Lung (tissue), 12 donors: ENCODE measurements around the gene PCDHGB2. TPM values are rescaled to one million over a fixed set of nuclear protein-coding genes. Genes with fewer than 3 reads are reported as not detected.

Experiments
- ATAC-seq: fragments of 200-7000 bp; cut with Tn5 transposase; one replicate; pipeline ENCODE4 v1.9.1; 2020; ENCODE audit warnings: moderate number of reproducible peaks; ENCODE audit not compliant: insufficient read depth, low FRiP score
- DNase-seq, 3 donors: peaks; one replicate each; pipeline ENCODE4 v3.0.0-alpha.2; 2013 to 2017
- H3K27ac ChIP-seq, 2 donors: one replicate each; pipeline ENCODE4 v1.5.1; 2013; ENCODE audit warnings: mild to moderate bottlenecking in 2 of 2, moderate library complexity in 2 of 2, control low read depth in 1 of 2, inconsistent platforms in 1 of 2, low read depth in 1 of 2, low read length in 1 of 2
- H3K27me3 ChIP-seq, 3 donors: one replicate each; pipeline ENCODE4 v1.5.1; 2013; ENCODE audit warnings: low read length in 2 of 3; ENCODE audit not compliant: control insufficient read depth in 3 of 3, insufficient read depth in 3 of 3
- H3K36me3 ChIP-seq, 4 donors: one replicate each; pipeline ENCODE4 v1.5.1; 2013; ENCODE audit warnings: low read length in 4 of 4, mild to moderate bottlenecking in 1 of 4, moderate library complexity in 1 of 4; ENCODE audit not compliant: control insufficient read depth in 4 of 4, insufficient read depth in 4 of 4
- H3K4me1 ChIP-seq, 5 donors: one replicate each; pipeline ENCODE4 v1.5.1; 2013; ENCODE audit warnings: low read length in 5 of 5, mild to moderate bottlenecking in 2 of 5, moderate library complexity in 1 of 5; ENCODE audit not compliant: control insufficient read depth in 5 of 5, insufficient read depth in 5 of 5
- H3K4me3 ChIP-seq: one replicate; pipeline ENCODE4 v1.5.1; 2013; ENCODE audit warnings: mild to moderate bottlenecking, control low read depth, moderate library complexity
- H3K9ac ChIP-seq, 2 donors: one replicate each; pipeline ENCODE4 v1.5.1; 2013; ENCODE audit warnings: low read length in 2 of 2, control low read depth in 1 of 2; ENCODE audit not compliant: insufficient read depth in 1 of 2
- H3K9me3 ChIP-seq, 4 donors: one replicate each; pipeline ENCODE4 v1.5.1; 2013; ENCODE audit warnings: low read length in 3 of 4, mild to moderate bottlenecking in 1 of 4, moderate library complexity in 1 of 4; ENCODE audit not compliant: control insufficient read depth in 4 of 4, insufficient read depth in 3 of 4
- CTCF ChIP-seq: IDR thresholded peaks from 2 replicates; pipeline ENCODE4 v1.5.1; 2012; ENCODE audit warnings: mild to moderate bottlenecking; ENCODE audit errors: control extremely low read depth, extremely low read depth
- WGBS, 2 donors: extraction: QIAGEN DNeasy Blood & Tissue Kit; methylation state at CpG; one replicate each; pipeline ENCODE4 v1.1.7; 2013; 5-methylcytosine and 5-hydroxymethylcytosine counted together
- polyA plus RNA-seq, 2 donors: library from polyadenylated mRNA; stranded (reverse); fragments of 200-250 nt; gene quantifications; one replicate each; pipeline ENCODE4 v1.2.1, GENCODE V29; 2013
- total RNA-seq, 2 donors: library from RNA; depleted of rRNA in 1 of 2; stranded (reverse); fragments of >200 nt in 1 of 2; gene quantifications; one replicate each; pipeline ENCODE4 v1.2.1, GENCODE V29; 2014 to 2021
- donor health status: control.
- donor health status: control.
- donor health status: Bipolar disorder and iron deficiency.
- donor health status: healthy.
- donor health status: DM: yes; HTN: yes; CAD: no.

PCDHGB2 gene
- total and polyA plus RNA-seq, 4 donors, result 0.28 to 10.1 (median 2.5) TPM

DNA sequence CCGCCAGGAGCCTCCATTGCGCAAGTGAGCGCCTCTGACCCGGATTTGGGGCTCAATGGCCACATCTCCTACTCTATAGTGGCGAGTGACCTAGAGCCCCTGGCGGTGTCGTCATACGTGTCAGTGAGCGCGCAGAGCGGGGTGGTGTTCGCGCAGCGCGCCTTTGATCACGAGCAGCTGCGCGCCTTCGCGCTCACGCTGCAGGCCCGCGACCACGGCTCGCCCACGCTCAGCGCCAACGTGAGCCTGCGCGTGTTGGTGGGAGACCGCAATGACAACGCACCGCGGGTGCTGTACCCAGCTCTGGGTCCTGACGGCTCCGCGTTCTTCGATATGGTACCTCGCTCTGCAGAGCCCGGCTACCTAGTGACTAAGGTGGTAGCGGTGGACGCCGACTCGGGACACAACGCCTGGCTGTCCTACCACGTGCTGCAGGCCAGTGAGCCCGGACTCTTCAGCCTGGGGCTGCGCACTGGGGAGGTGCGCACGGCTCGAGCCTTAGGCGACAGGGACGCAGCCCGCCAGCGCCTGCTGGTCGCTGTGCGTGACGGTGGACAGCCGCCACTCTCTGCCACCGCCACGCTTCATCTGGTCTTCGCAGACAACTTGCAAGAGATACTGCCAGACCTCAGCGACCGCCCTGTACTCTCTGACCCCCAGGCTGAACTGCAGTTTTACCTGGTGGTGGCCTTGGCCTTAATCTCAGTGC, 50.0 kb downstream of the PCDHGB2 start:
- DNase-seq, result no peak

GRCh38 chr5:141411575-141411974, 51.8 kb downstream of the PCDHGB2 start:
- 58 to 77% methylated on average over 3 of the region's 3 CpGs for WGBS, 2 donors
- Histone ChIP-seq H3K9ac (no peak overlapping the region), H3K9me3 (peaks cover 0 to 51% (median 31%) of the 10 kb centered on the region in 4 donors), H3K4me1 (peaks cover 0 to 2% (median 0%) of the 10 kb centered on the region in 5 donors), H3K27ac (no peak overlapping the region), H3K27me3 (peaks cover 0 to 7% (median 7%) of the 10 kb centered on the region in 3 donors), H3K36me3 (peaks cover 0 to 30% (median 0%) of the 10 kb centered on the region in 4 donors), H3K4me3 (no peak overlapping the region)
- ATAC-seq, result no peak
- TF ChIP-seq CTCF, result no peak
- no peak for DNase-seq

More for the DNA sequence above, 50.0 kb downstream of the PCDHGB2 start:
- Histone ChIP-seq H3K27ac (no peak overlapping the region), H3K36me3 (peaks cover 0 to 32% (median 0%) of the 10 kb centered on the region in 4 donors), H3K9me3 (peaks cover 0 to 56% (median 31%) of the 10 kb centered on the region in 4 donors), H3K4me1 (peaks cover 0 to 4% (median 0%) of the 10 kb centered on the region in 5 donors), H3K4me3 (no peak overlapping the region), H3K9ac (no peak overlapping the region), H3K27me3 (peaks cover 0 to 7% (median 7%) of the 10 kb centered on the region in 3 donors)
- no peak for ATAC-seq
- TF ChIP-seq CTCF, result no peak
- 26 to 27% methylated on average over 64 of the region's 64 CpGs for WGBS, 2 donors

Other genes with a start within 250 kb of the PCDHGB2 start
Only the 30 nearest of the 36 such genes appear.
- 1 to 10 TPM; 1.8 to 3.1 TPM for gene PCDHB9, start 172.8 kb upstream of the PCDHGB2 start, total RNA-seq
- under 1 TPM; 0.37 to 0.38 TPM for gene PCDHB9, start 172.8 kb upstream of the PCDHGB2 start, polyA plus RNA-seq
- gene PCDHB10, start 167.6 kb upstream of the PCDHGB2 start, total RNA-seq, result 1 to 10 TPM; 1.9 to 6.3 TPM
- gene PCDHB10, start 167.6 kb upstream of the PCDHGB2 start, polyA plus RNA-seq, result under 1 TPM; 0.53 to 0.63 TPM
- 1 to 10 TPM; 2.2 to 9.6 TPM for gene PCDHB11, start 160.4 kb upstream of the PCDHGB2 start, total RNA-seq
- under 1 TPM; 0.44 to 0.53 TPM for gene PCDHB11, start 160.4 kb upstream of the PCDHGB2 start, polyA plus RNA-seq
- 10 to 100 TPM in 1 of 2 donors, 1 to 10 TPM in 1; 2.8 to 10.1 TPM for gene PCDHB12, start 151.3 kb upstream of the PCDHGB2 start, total RNA-seq
- under 1 TPM; 0.47 to 0.71 TPM for gene PCDHB12, start 151.3 kb upstream of the PCDHGB2 start, polyA plus RNA-seq
- 1 to 10 TPM; 3.3 to 7.7 TPM for gene PCDHB13, start 146.1 kb upstream of the PCDHGB2 start, total RNA-seq
- gene PCDHB13, start 146.1 kb upstream of the PCDHGB2 start, polyA plus RNA-seq, result under 1 TPM; 0.58 to 0.59 TPM
- gene PCDHB14, start 136.7 kb upstream of the PCDHGB2 start, total RNA-seq, result 10 to 100 TPM in 1 of 2 donors, 1 to 10 TPM in 1; 2.8 to 10.6 TPM
- 1 to 10 TPM in 1 of 2 donors, under 1 TPM in 1; 0.67 to 1.2 TPM for gene PCDHB14, start 136.7 kb upstream of the PCDHGB2 start, polyA plus RNA-seq
- 1 to 10 TPM; 3.2 to 8.0 TPM for gene PCDHB15, start 114.6 kb upstream of the PCDHGB2 start, total RNA-seq
- 1 to 10 TPM; 1.4 to 1.8 TPM for gene PCDHB15, start 114.6 kb upstream of the PCDHGB2 start, polyA plus RNA-seq
- gene SLC25A2, start 55.9 kb upstream of the PCDHGB2 start, total RNA-seq, result under 1 TPM; 0.17 to 0.83 TPM
- under 1 TPM; 0.05 to 0.22 TPM for gene SLC25A2, start 55.9 kb upstream of the PCDHGB2 start, polyA plus RNA-seq
- gene TAF7, start 39.2 kb upstream of the PCDHGB2 start, total RNA-seq, result 10 to 100 TPM; 51.4 to 97.1 TPM
- gene TAF7, start 39.2 kb upstream of the PCDHGB2 start, polyA plus RNA-seq, result 10 to 100 TPM; 29.9 to 76.2 TPM
- gene PCDHGA1, start 29.5 kb upstream of the PCDHGB2 start, total RNA-seq, result under 1 TPM; 0.57 to 0.71 TPM
- gene PCDHGA1, start 29.5 kb upstream of the PCDHGB2 start, polyA plus RNA-seq, result under 1 TPM; 0.15 to 0.16 TPM
- 1 to 10 TPM; 5.5 to 7.7 TPM for gene PCDHGA2, start 21.2 kb upstream of the PCDHGB2 start, total RNA-seq
- 1 to 10 TPM in 1 of 2 donors, under 1 TPM in 1; 0.39 to 1.1 TPM for gene PCDHGA2, start 21.2 kb upstream of the PCDHGB2 start, polyA plus RNA-seq
- 1 to 10 TPM; 2.1 to 5.1 TPM for gene PCDHGA3, start 16.2 kb upstream of the PCDHGB2 start, total RNA-seq
- gene PCDHGA3, start 16.2 kb upstream of the PCDHGB2 start, polyA plus RNA-seq, result under 1 TPM; 0.26 to 0.45 TPM
- gene PCDHGB1, start 9.9 kb upstream of the PCDHGB2 start, total RNA-seq, result 1 to 10 TPM; 2.4 to 8.4 TPM
- gene PCDHGB1, start 9.9 kb upstream of the PCDHGB2 start, polyA plus RNA-seq, result under 1 TPM; 0.17 to 0.20 TPM
- gene PCDHGA4, start 5.0 kb upstream of the PCDHGB2 start, total RNA-seq, result 1 to 10 TPM; 4.6 to 7.0 TPM
- gene PCDHGA4, start 5.0 kb upstream of the PCDHGB2 start, polyA plus RNA-seq, result under 1 TPM; 0.35 to 0.48 TPM
- gene PCDHGA5, start 4.2 kb downstream of the PCDHGB2 start, total RNA-seq, result 1 to 10 TPM; 2.9 to 9.3 TPM
- gene PCDHGA5, start 4.2 kb downstream of the PCDHGB2 start, polyA plus RNA-seq, result under 1 TPM; 0.31 to 0.32 TPM
- 1 to 10 TPM; 3.2 to 7.9 TPM for gene PCDHGB3, start 10.2 kb downstream of the PCDHGB2 start, total RNA-seq
- gene PCDHGB3, start 10.2 kb downstream of the PCDHGB2 start, polyA plus RNA-seq, result under 1 TPM; 0.18 to 0.24 TPM
- gene PCDHGA6, start 13.9 kb downstream of the PCDHGB2 start, total RNA-seq, result 1 to 10 TPM; 4.9 to 8.5 TPM
- under 1 TPM; 0.59 to 0.96 TPM for gene PCDHGA6, start 13.9 kb downstream of the PCDHGB2 start, polyA plus RNA-seq
- 1 to 10 TPM; 2.9 to 6.3 TPM for gene PCDHGA7, start 22.7 kb downstream of the PCDHGB2 start, total RNA-seq
- gene PCDHGA7, start 22.7 kb downstream of the PCDHGB2 start, polyA plus RNA-seq, result under 1 TPM; 0.23 to 0.30 TPM
- 10 to 100 TPM in 1 of 2 donors, 1 to 10 TPM in 1; 6.9 to 12.1 TPM for gene PCDHGB4, start 27.7 kb downstream of the PCDHGB2 start, total RNA-seq
- 1 to 10 TPM in 1 of 2 donors, under 1 TPM in 1; 0.31 to 1.0 TPM for gene PCDHGB4, start 27.7 kb downstream of the PCDHGB2 start, polyA plus RNA-seq
- 1 to 10 TPM; 1.9 to 7.3 TPM for gene PCDHGA8, start 32.6 kb downstream of the PCDHGB2 start, total RNA-seq
- gene PCDHGA8, start 32.6 kb downstream of the PCDHGB2 start, polyA plus RNA-seq, result under 1 TPM; 0.06 to 0.18 TPM
- 10 to 100 TPM in 1 of 2 donors, 1 to 10 TPM in 1; 10.0 to 14.3 TPM for gene PCDHGB5, start 38.0 kb downstream of the PCDHGB2 start, total RNA-seq
- gene PCDHGB5, start 38.0 kb downstream of the PCDHGB2 start, polyA plus RNA-seq, result 1 to 10 TPM; 1.2 to 2.5 TPM
- gene PCDHGA9, start 42.8 kb downstream of the PCDHGB2 start, total RNA-seq, result 10 to 100 TPM in 1 of 2 donors, 1 to 10 TPM in 1; 4.8 to 13.8 TPM
- under 1 TPM; 0.59 to 0.90 TPM for gene PCDHGA9, start 42.8 kb downstream of the PCDHGB2 start, polyA plus RNA-seq
- gene PCDHGB6, start 48.0 kb downstream of the PCDHGB2 start, total RNA-seq, result 10 to 100 TPM in 1 of 2 donors, 1 to 10 TPM in 1; 6.1 to 11.6 TPM
- gene PCDHGB6, start 48.0 kb downstream of the PCDHGB2 start, polyA plus RNA-seq, result 1 to 10 TPM; 1.1 to 2.2 TPM
- gene PCDHGA10, start 53.0 kb downstream of the PCDHGB2 start, total RNA-seq, result 10 to 100 TPM in 1 of 2 donors, 1 to 10 TPM in 1; 5.7 to 12.9 TPM
- under 1 TPM; 0.89 to 0.96 TPM for gene PCDHGA10, start 53.0 kb downstream of the PCDHGB2 start, polyA plus RNA-seq
- gene PCDHGB7, start 57.7 kb downstream of the PCDHGB2 start, total RNA-seq, result 10 to 100 TPM; 16.6 to 18.1 TPM
- 1 to 10 TPM; 1.6 to 4.7 TPM for gene PCDHGB7, start 57.7 kb downstream of the PCDHGB2 start, polyA plus RNA-seq
- gene PCDHGA11, start 61.1 kb downstream of the PCDHGB2 start, total RNA-seq, result 10 to 100 TPM in 1 of 2 donors, 1 to 10 TPM in 1; 3.8 to 11.1 TPM
- under 1 TPM; 0.65 to 0.81 TPM for gene PCDHGA11, start 61.1 kb downstream of the PCDHGB2 start, polyA plus RNA-seq
- gene PCDHGA12, start 70.5 kb downstream of the PCDHGB2 start, total RNA-seq, result 1 to 10 TPM; 5.6 to 7.9 TPM
- 1 to 10 TPM; 1.2 to 1.6 TPM for gene PCDHGA12, start 70.5 kb downstream of the PCDHGB2 start, polyA plus RNA-seq
- gene PCDHGC3, start 116.0 kb downstream of the PCDHGB2 start, total RNA-seq, result 100 to 1,000 TPM in 1 of 2 donors, 10 to 100 TPM in 1; 63.9 to 116 TPM
- gene PCDHGC3, start 116.0 kb downstream of the PCDHGB2 start, polyA plus RNA-seq, result 10 to 100 TPM; 44.8 to 73.4 TPM
- gene PCDHGC4, start 125.0 kb downstream of the PCDHGB2 start, total RNA-seq, result 1 to 10 TPM; 3.1 to 8.7 TPM
- under 1 TPM; 0.08 to 0.24 TPM for gene PCDHGC4, start 125.0 kb downstream of the PCDHGB2 start, polyA plus RNA-seq
- 1 to 10 TPM; 2.7 to 5.1 TPM for gene PCDHGC5, start 129.1 kb downstream of the PCDHGB2 start, total RNA-seq
- gene PCDHGC5, start 129.1 kb downstream of the PCDHGB2 start, polyA plus RNA-seq, result under 1 TPM; 0.14 to 0.39 TPM